ES-I3 (cell line): ENCODE measurements around the gene GLA.
A peak's percentile ranks its signal among the peaks of the same experiment; 100 is the strongest.

ENCODE experiments used
- H3K36me3 ChIP-seq: 2 replicates; pipeline ENCODE4 v1.6.1; 2013; ENCODE audit warnings: mild to moderate bottlenecking, low read length, control low read depth, moderate library complexity; ENCODE audit not compliant: insufficient read depth
- H3K4me1 ChIP-seq: 2 replicates; pipeline ENCODE4 v1.6.1; 2013; ENCODE audit warnings: mild to moderate bottlenecking, control low read depth, low read length; ENCODE audit not compliant: insufficient read depth
- H3K9ac ChIP-seq: 2 replicates; pipeline ENCODE4 v1.6.1; 2013; ENCODE audit warnings: low read depth, mild to moderate bottlenecking, low read length, moderate library complexity
- H3K9me3 ChIP-seq: 2 replicates; pipeline ENCODE4 v1.6.1; 2013; ENCODE audit warnings: mild to moderate bottlenecking, low read length, moderate library complexity; ENCODE audit not compliant: control insufficient read depth, insufficient read depth

The GLA gene

DNA sequence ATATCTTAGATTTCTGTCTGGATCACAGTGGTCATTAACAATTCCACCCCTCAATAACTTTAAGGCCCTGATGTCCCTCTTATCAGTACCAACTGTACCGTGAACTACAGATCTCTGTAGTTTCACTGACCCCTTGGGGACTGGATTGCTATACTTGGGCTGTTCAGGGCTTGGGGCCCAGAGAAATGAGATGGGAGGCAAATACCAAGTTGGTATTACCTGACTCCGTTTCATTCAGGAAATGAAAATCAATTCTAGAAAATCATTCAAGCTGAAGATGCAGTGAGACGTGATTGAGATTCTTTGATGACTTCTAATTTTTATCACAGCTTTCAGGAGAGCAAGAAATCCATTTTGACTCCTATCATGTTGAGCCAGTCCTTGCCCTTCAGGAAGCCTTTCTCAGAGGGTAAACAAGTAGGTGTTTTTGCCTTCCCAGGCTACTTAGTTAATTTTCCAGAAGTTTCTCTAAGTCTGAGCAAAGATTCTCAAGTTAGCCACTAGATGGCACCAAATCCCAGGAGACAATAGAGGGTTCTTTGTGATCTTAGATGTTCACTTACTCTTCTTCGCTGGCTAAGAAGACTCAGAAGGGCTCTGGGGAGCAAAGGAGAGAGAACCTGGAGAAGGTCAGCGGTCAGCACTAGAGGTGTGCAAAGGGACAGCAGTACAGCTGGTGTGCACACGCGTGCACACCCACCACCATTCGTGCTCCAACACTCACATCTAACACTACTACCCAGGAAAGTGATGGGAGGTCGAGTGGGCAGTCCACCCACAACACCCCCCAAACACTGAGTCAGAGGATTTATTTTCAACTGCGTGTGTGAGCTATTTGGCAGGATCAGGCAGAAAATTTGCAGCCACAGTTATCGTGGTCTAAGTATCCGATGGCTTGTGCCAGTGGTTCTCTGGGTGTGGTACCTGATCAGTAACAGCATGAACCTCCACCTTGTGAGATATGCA lies 7.7 kb upstream of the GLA start:
- no peak overlapping the region for H3K9ac ChIP-seq
- no peaks in the 10 kb centered on the region for H3K9me3 ChIP-seq

DNA sequence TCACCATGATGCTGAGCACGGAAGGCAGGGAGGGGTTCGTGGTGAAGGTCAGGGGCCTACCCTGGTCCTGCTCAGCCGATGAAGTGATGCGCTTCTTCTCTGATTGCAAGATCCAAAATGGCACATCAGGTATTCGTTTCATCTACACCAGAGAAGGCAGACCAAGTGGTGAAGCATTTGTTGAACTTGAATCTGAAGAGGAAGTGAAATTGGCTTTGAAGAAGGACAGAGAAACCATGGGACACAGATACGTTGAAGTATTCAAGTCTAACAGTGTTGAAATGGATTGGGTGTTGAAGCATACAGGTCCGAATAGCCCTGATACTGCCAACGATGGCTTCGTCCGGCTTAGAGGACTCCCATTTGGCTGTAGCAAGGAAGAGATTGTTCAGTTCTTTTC lies 4.3 kb upstream of the GLA start:
- Histone ChIP-seq H3K36me3 (no peaks in the 10 kb centered on the region), H3K9me3 (no peaks in the 10 kb centered on the region), H3K9ac (no peak overlapping the region), H3K4me1 (peaks cover under 1% of the 10 kb centered on the region; the same call in 1 of the 2 replicates)

More for the DNA sequence above, 7.7 kb upstream of the GLA start:
- 0 out of 2 replicates have a peak, but pooled peaks cover 4% of the 10 kb centered on the region for H3K4me1 ChIP-seq
- no peaks in the 10 kb centered on the region for H3K36me3 ChIP-seq

DNA sequence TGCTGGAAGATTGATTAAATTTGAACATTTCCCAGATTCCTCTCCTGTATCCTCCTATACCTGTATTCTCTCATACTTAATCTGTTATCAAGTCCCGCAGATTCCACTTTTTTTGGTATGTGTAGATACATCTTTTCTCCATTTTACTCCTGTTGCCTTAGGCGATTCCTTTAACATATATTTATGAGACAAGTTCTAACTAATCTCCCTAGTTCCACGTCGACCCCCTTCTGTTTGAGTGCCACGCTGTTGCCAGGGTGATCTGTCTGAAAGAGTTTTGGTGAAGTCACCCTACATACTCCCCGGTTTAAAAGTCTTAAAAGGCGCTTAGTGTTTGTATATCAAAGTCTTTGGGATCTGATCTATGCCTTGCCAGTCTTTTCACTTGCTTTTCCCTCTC lies 2.7 kb upstream of the GLA start:
- Histone ChIP-seq H3K36me3 (no peaks in the 10 kb centered on the region), H3K4me1 (no peaks in the 10 kb centered on the region; the same call in 1 of the 2 replicates), H3K9ac (no peak overlapping the region), H3K9me3 (no peaks in the 10 kb centered on the region)

DNA sequence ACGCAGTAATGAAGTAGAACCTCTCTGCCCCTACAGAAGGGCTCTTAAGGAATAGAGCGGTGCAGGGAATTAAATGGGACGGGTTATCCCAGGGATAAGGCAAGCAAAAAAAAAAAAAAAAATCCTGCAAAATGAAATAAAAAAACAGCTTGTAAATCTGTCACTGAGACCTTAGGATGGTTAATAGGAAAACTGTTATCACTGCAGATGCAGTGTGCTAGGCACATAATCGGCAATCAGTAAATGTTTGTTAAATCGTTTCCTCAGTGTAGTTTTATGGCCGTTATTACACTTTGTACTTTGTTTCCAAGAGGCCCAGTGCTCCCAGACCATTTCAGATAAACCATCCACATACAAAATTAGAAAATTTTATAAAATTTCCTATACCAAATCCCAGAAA lies 1.3 kb upstream of the GLA start:
- no peaks in the 10 kb centered on the region; the same call in 1 of the 2 replicates for H3K4me1 ChIP-seq
- peak overlapping the region; percentile 88 for H3K9ac ChIP-seq
- no peaks in the 10 kb centered on the region for H3K9me3 ChIP-seq
- H3K36me3 ChIP-seq: no peaks in the 10 kb centered on the region

DNA sequence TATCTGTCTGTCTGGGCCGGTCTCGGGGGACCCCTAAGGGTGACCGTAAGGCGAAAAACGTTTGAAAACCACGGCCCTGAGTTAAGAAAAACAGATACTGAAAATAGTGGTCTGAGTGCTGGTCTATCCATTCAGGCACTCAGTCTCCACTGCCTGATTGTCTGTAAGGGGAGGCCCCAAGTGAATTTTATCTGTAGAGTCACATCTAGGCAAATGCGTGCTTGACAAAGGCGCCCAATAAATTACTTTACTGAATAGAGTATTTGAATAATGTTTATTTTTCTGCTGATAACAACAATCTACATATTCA lies 762 bp upstream of the GLA start:
- H3K4me1 ChIP-seq: no peaks in the 10 kb centered on the region; the same call in 1 of the 2 replicates
- peak overlapping the region; percentile 88 for H3K9ac ChIP-seq
- H3K36me3 ChIP-seq: no peaks in the 10 kb centered on the region
- no peaks in the 10 kb centered on the region for H3K9me3 ChIP-seq

DNA sequence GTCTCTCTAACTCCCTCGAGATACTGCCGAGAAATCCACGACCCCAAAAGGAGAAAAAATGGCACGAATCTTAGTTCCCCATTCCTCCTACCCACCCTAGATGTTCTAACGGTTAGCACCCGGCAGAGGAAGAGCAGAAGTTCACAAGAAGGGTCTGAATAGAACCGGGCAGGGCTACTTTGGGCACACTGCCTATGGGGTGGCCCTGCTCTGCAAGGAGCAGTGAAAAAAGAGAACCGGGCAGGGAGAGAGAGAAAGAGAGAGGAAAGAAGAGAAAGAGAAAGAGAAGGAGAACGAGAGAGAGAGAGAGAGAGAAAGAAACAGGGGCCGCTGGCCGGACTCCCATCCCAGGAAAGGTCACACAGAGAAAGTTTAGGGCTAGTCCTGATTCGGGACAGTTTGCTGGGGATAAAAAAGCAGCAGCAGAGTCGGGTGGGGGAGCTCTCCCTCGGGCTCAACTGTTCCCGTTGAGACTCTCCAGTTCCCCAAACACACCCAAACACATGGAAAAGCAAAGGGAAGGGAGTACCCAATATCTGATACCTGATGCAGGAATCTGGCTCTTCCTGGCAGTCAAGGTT lies 468 bp downstream of the GLA start:
- no peaks in the 10 kb centered on the region for H3K36me3 ChIP-seq
- no peaks in the 10 kb centered on the region; the same call in 1 of the 2 replicates for H3K4me1 ChIP-seq
- no peaks in the 10 kb centered on the region for H3K9me3 ChIP-seq
- H3K9ac ChIP-seq: peak overlapping the region; percentile 88

DNA sequence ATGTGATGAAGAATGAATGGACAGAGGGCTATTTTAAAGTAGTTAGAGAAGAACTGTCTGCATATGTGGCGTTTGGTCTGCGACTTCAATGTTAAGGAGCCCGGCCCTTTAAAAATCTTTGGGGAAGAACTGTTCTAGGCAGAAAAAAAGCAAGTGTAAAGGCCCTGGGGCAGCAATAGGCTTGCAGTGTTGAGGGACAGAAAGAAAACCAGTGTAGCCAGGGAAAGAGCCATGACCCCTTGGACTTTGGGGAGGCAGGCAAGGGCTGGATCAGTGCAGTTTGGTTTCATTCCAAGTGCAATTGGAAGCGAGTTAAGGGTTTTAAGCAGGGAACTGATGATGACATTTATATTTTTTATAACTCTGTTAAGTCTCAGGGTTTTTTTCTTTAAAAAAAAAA lies 7.9 kb downstream of the GLA start:
- Histone ChIP-seq H3K36me3 (no peaks in the 10 kb centered on the region; the same call in 1 of the 2 replicates), H3K4me1 (no peaks in the 10 kb centered on the region), H3K9me3 (no peaks in the 10 kb centered on the region), H3K9ac (no peak overlapping the region)

DNA sequence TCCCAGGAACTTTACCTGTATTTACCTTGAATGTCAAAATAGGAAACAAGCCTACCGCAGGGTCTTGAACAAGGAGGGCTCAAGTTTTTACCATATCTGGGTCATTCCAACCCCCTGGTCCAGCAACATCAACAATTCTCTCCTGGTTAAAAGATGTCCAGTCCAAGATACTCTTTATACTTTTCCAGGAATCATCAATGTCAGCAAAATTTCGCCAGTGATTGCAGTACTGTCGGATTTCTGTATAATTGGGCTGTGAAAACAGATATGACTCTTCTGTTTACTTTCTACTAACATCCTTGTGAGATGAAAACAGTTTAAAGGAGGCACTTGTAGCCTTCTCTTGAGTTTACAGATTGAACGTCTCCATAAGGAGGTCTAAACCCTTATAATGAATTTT lies 9.0 kb downstream of the GLA start:
- Histone ChIP-seq H3K9me3 (no peaks in the 10 kb centered on the region), H3K4me1 (no peaks in the 10 kb centered on the region), H3K9ac (no peak overlapping the region), H3K36me3 (peaks cover 4% of the 10 kb centered on the region)

DNA sequence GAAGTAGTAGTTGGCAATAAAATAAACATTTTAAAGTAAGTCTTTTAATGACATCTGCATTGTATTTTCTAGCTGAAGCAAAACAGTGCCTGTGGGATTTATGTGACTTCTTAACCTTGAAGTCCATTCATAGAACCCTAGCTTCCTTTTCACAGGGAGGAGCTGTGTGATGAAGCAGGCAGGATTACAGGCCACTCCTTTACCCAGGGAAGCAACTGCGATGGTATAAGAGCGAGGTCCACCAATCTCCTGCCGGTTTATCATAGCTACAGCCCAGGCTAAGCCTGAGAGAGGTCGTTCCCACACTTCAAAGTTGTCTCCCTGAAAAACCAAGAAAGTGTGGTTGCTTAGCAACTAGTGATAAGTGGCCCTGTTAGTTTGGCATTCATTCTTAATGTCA lies 9.9 kb downstream of the GLA start:
- Histone ChIP-seq H3K36me3 (peaks cover 9% of the 10 kb centered on the region), H3K9me3 (no peaks in the 10 kb centered on the region), H3K9ac (no peak overlapping the region)

DNA sequence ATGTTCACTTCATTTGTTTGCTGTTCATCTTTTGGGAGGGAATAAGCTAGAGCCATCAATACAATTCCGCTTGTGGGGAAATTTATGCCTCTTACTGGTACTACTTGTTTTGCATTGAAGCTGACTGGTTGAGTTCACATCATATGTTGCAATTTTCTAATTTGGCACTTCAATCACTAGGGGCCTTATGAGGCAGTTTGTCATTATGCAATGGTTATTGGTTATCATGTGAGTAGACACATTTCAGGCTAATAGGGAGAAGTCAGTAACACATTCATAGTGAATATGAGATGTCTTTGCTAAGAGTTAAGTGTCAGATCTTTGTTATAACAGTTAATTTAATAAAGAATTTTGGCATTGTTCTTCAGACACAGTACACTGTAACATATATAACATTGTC lies 11.9 kb downstream of the GLA start:
- Histone ChIP-seq H3K36me3 (peaks cover 21% of the 10 kb centered on the region), H3K9ac (no peak overlapping the region), H3K4me1 (no peaks in the 10 kb centered on the region; the same call in 1 of the 2 replicates), H3K9me3 (no peaks in the 10 kb centered on the region)

More for the DNA sequence above, 9.9 kb downstream of the GLA start:
- H3K4me1 ChIP-seq: no peaks in the 10 kb centered on the region

DNA sequence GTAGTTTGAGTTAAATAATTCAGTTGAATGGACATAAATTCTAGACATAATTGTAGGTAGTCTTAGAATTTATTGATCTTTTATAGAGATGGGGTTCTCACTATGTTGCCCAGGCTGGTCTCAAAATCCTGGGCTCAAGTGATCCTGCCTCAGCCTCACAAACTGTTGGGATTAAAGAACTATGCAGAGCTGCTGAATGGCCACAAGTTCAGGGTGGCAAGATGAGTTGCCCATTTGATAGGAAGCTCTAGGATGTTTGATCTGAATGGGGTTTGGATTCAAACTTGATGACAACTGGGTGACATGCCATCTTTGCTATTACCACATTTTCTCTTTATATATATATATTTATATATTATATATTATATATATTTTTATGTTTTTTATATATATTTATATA lies 13.4 kb downstream of the GLA start:
- no peak overlapping the region for H3K9ac ChIP-seq
- H3K9me3 ChIP-seq: no peaks in the 10 kb centered on the region
- H3K4me1 ChIP-seq: no peaks in the 10 kb centered on the region; the same call in 1 of the 2 replicates
- H3K36me3 ChIP-seq: peaks cover 21% of the 10 kb centered on the region

DNA sequence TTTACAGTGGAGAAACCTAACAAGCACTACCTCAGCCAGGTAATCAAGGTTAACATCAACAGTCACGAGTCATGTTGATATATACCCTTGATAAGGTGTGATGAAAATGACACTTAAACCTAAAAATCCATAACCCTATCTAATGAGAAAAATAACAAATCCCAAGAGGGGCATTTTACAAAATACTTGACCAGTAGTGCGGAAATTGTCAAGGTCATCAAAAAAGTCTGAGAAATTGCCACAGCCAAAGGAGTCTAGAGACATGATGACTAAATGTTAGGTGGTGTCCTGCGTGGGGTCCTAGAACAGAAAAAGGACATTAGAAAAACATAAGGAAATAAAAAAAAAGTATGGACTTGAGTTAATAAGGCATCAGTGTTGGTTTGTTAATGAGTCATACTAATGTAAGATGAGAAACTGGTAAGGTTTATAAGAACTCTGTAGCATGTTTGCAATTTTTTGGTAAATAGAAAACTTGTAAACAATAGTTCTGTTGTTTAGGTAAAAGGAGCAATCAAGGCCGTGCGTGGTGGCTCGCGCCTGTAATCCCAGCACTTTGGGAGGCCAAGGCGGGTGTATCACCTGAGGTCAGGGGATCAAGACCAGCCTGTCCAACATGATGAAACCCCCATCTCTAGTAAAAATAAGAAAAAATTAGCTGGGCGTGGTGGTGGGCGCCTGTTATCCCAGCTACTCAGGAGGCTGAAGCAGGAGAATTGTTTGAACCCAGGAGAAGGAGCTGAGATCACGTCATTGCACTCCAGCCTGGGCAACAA lies 14.0 kb downstream of the GLA start:
- H3K4me1 ChIP-seq: no peaks in the 10 kb centered on the region; the same call in 1 of the 2 replicates
- no peaks in the 10 kb centered on the region for H3K9me3 ChIP-seq
- H3K9ac ChIP-seq: no peak overlapping the region
- H3K36me3 ChIP-seq: peaks cover 21% of the 10 kb centered on the region

DNA sequence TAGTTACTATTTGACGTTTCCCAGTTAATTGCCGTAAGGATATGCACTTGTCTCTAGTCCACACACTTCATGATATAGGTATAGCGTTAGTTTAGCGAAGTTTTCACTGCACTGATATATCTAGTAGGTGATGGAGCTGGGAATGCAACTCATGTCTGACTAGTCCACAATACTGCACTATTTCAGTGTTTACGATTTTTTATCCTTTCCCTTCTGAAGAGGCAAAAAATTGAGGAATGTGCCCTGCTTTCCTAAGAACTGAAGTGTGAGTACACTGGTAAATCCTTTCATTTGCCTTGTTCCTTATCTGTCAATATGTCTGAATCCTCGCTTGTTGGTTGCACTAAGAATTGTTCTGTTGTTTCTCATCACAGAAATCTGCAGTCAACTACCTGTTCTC lies 15.9 kb downstream of the GLA start:
- H3K4me1 ChIP-seq: no peaks in the 10 kb centered on the region; the same call in 1 of the 2 replicates
- H3K9me3 ChIP-seq: no peaks in the 10 kb centered on the region
- peaks cover 21% of the 10 kb centered on the region for H3K36me3 ChIP-seq
- peak overlapping the region; percentile 69 for H3K9ac ChIP-seq
